Measurements from ENCODE around the gene NDE1.

NDE1 gene

GRCh38 chr16:15737140-15737644, 87.1 kb downstream of the NDE1 start:
- no peak for DNase-seq

- no peak for DNase-seq
Observed at GRCh38 chr16:15739464-15739863, 89.4 kb downstream of the NDE1 start.

- DNase-seq = no peak
Observed at GRCh38 chr16:15739950-15740349, 89.9 kb downstream of the NDE1 start.

DNA sequence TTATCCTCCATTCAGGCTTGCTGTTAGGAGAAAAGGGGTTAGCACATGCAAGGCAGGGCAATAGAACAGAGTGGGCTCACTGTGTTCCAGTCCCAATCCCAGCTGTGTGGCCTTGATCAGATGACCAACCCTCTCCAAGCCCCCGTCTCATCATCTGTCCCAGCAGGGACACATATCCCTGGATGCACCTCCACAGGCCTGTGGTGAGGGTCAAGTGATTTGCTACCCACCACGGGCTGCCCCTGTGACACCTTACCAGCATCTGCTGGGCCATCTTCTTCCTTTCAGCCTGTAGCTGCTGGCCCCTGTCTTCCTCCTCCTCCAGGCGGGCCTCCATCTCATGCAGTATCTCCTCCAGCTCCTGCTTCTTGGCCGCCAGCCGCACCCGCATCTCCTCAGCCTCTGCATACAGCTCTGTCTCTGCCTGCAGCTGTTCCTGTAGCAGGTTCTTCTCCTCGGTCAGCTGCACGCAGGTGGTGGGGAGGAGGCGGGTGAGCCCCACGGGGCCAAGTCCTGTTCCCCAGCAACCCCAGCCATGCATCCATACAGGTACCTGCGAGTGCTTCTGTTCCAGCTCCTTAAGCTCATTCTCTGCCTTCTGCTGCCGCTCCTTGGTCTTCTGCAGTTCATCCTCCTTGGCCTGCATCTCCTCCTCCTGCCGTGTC, 91.3 kb downstream of the NDE1 start:
- DNase-seq = no peak

DNA sequence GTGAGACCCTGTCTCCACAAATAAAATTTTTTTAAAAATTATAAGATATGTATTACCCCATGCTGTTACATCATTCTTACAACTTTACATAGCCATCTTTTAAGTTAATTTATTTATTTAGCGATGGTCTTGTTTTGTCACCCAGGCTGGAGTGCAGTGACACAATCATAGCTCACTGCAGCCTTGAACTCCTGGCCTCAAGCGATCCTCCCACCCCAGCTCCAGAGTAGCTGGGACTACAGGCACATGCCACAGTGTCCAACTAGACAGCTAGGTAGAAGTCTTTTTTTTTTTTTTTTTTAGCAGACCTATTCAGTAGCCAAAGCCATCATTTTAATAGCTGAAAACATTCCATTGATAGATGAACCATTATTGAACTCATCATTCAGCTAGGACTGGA, 92.7 kb downstream of the NDE1 start:
- DNase-seq = no peak

DNA sequence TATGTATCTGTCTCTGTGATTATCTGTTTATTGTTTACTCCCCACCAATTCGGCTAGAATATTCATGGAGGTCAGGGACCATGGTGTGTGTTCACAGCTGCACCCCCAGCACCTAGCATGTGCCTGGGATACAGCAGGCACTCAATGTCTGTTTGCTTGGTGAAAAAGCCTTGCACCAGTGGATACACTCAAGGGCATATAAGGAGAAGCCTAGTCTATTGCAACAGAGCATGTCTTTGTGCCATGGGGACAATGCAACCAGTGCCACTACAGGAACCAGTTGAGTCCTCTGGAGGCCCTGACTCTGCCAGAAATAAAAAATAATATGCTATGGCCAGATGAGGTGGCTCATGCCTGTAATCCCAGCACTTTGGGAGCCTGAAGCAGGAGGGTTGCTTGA, 93.6 kb downstream of the NDE1 start:
- no peak for DNase-seq

DNA sequence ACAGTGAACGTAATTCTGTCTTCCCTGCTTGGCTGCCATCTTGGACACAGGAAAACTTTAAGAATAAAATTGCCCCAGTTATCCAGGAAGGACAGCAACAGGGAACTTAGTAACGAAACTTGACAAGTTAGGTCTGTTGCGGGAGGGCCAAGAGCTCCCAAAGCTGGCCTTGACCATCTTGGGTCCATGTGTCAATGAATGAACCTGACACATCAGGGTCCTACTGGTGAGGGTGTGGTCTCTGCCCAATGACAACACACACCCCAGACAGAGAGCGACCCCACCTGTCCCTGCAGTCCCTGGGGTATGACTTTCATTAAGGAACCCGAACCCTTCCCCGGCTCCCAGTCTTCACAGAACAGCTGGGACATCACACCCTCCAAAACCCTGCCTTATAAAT, 96.3 kb downstream of the NDE1 start:
- no peak for DNase-seq

DNA sequence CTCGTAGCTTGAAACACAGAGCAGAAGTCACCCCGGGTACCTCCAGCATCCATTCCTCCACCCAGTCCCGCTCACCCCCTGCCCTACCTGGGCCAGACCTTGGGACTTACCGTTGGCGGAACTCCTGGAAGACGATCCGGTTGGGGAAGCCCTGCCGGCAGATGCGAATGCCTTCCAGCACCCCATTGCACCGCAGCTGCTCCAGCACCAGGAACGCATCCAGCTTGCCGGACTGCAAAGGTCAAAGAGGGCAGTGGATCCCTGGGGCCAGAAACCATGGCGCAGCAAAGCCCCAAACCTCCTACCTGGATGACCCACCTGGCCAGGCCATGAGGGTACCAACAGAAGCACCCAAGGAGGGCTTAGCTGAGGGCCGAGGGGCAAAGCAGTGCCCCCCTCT, 97.9 kb downstream of the NDE1 start:
- DNase-seq = no peak

DNA sequence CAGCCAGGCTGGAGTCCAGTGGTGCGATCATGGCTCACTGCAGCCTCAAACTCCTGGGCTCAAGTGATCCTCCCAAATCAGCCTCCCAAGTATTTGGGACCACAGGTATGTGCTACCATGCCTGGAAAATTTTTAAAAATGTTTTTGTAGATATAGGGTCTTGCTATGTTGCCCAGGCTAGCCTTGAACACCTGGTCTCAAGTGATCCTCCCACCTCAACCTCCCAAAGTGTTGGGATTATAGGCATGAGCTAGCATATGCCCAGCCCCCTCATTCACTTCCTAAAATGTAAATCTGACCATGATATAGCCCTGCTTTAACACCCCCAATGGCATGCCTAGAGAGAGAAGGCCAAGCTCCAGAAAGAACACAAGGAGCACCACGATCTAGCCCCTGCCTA, 98.6 kb downstream of the NDE1 start:
- DNase-seq = no peak

DNA sequence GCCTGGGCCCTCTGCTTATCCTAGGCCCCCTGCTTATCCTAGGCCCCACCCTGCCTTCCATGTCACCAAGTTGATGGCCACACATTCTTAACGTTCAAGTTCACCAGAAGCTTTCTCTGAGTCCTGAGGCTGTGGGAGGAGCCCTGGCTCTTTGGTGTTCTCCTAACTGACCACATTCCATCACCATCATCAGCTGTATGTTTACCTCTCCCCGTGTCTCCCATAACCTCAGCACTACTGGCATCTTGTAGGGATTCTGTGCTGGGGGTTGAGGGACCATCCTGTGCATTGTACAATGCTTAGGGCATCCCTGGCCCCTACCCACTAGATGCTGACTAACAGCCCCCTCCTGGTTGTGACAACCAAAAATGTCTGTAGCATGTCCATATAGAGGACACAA, 99.3 kb downstream of the NDE1 start:
- no peak for DNase-seq

DNA sequence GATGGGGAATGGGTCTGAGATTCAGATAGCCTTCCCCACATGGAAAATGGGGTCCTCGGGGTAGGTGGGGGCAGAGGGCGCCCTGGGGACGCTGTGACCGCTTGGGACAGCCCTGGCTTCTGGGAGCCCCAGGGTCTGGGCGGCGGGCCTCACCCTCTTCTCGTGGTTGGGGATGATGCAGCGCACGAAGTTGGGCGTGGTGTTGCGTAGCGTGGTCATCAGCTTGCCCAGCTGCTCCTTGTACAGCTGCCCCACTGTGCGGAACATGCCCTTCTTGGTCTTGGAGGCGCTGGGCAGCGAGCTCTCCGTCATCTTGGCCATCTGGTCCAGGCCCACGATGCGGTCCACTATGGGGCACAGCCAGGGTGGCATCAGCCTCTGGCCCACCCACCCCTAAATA, 99.9 kb downstream of the NDE1 start:
- no peak for DNase-seq

- no peak for DNase-seq
Observed at GRCh38 chr16:15751940-15752339, 101.9 kb downstream of the NDE1 start.

GRCh38 chr16:15752717-15753488, 102.9 kb downstream of the NDE1 start:
- no peak for DNase-seq

DNA sequence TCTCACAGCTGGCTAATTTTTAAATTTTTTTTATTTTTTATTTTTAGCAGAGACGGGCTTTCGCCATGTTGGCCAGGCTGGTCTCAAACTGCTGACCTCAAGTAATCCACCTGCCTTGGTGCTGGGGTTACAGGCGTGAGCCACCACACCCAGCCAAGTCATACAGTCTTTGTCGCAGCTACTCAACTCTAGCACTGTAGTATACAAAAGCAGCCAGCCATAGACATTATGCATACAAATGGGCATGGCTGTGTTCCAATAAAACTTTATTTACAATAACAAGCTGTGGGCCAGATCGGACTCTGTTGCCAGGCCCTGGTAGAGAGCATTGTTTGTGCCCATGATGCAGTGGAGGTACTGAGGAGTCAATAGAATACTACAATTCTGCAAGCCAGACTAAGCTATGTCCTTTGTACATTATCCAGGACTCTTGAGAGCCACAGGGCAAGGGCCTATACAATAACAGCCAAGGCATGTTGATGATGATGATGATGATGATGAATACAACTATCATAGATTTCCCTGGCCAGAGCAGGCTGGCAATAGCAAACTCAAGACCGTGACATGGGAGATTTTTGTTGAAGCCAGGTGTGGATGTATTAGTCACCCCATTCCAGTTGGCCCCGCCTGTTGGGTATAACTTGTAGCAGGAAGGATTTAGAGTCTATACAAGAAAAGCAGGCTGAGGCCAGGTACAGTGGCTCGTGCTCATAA, 104.9 kb downstream of the NDE1 start:
- no peak for DNase-seq

GRCh38 chr16:15757077-15757386, 107.0 kb downstream of the NDE1 start:
- DNase-seq = no peak

GRCh38 chr16:15757630-15758251, 107.7 kb downstream of the NDE1 start:
- DNase-seq = no peak

DNA sequence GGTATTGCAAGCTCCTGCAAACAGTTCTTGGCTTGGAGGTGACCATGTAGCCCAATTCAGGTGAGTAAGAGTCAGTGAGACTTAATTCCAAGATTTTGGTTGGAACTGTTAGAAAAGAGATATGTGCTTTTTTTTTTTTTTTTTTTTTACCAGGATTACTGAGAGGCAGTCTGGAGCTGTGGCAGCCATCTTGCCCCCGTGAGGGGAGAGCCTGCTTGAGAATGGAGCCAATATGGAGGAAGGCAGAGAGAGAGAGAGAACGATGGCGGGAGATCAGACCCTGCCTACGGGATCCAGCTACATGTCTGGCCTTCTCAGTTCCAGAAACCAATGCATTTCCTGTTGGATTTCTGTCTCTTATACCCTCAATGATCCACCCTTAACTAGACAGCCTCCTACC, 109.0 kb downstream of the NDE1 start:
- DNase-seq = no peak

DNA sequence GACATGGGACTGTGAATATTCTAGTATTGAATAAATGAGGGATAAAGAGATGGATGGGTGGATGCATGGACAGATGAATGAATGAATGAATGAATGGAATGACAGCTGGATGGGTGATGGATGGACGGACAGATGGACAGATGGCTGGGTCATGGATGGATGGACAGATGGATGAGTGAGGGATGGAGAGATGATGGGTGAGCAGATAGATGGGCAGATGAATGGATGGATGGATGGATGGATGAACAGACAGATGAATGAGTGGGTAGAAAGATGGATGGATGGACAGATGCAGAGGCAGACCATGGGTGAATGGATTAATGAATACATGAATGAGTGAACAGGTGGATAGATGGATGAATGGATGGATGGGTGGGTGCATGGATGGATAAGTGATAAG, 110.1 kb downstream of the NDE1 start:
- DNase-seq = no peak

DNA sequence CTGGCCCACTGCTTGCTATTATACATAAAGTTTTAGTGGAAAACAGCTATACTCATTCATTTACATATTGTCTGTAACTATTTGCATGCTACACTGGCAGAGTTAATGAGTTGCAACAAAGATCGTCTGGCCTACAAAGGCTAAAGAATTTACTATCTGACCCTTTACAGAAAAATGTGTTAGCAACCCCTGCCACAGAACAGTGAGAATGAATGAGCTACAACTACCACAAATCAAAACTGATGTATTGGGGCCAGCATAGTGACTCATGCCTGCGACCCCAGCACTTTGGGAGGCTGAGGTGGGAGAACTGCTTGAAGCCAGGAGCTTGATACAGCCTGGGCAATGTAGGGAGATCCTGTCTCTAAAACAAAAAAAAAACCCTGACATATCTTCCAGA, 114.1 kb downstream of the NDE1 start:
- DNase-seq = no peak

GRCh38 chr16:15765116-15765515, 115.1 kb downstream of the NDE1 start:
- DNase-seq = no peak

DNA sequence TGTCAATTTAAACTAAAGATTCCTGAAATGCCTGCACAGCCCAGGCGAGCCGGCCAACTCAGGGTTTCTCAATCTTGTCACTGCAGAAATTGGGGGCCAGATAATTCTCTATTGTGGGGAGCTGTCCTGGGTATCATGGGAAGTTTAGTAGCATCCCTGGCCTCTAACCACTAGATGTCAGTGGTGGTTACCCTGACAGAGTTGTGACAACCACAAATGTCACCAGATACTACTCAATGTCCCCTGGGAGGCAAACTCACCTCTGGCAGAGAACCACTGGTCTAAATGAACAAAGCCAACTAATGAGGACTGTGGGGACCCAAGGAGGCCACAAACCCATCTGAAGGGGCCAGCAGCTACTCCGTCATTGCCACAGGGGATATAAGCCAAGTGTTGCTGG, 115.8 kb downstream of the NDE1 start:
- DNase-seq = peak; percentile 10

DNA sequence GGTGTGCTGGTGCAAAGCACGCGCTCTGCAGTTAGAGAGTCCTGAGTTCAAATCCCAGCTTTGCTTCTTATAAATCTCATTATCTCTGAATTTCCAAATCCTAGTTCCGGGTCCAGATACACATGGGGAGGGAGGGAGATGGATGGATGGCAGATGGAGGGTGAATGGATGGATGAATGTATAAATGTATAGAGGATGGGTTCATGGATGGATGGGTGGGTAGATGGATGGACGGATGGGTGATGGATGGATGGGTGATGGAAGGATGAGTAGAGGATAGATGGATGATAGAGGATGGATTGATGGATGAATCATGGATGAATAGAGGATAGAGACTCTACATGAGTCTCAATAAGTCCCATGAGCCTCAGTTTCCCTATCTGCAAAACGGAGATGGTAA, 116.9 kb downstream of the NDE1 start:
- no peak for DNase-seq

DNA sequence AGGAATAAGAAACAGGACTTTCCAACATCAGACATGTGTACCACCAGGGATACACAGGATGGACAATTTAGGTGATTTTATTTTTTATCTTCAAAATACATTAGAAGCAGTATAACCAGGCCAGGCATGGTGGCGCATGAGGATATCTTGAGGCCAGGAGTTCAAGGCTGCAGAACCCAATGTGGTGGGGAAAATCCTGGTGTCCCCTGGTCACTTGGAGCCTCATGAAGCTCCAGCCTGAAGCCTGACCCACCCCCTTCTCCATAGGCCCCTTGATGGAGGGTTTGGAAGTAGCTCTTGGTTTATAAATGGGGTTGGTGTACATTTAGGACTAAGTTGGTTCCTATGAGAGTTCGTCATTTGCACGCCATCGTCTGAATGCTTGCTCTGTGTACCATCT, 118.2 kb downstream of the NDE1 start:
- DNase-seq = no peak

Data from right kidney (tissue), 1 donor.